IMR-90 (cell line): ENCODE results near the gene HSPG2.

ENCODE experiments used
- CEBPB ChIP-seq: IDR thresholded peaks from 2 replicates; pipeline ENCODE4 v1.6.1; 2012; ENCODE audit warnings: low read depth, low read length, improper control_type of control experiment
- CHD1 ChIP-seq: IDR thresholded peaks from 2 replicates; pipeline ENCODE4 v1.6.1; 2012; ENCODE audit warnings: low read depth, low read length, improper control_type of control experiment
- FOS ChIP-seq: fragments of 150-350 bp; IDR thresholded peaks from 2 replicates; pipeline ENCODE4 v1.6.1; 2016; ENCODE audit warnings: low read depth, low read length
- MAFK ChIP-seq: IDR thresholded peaks from 2 replicates; pipeline ENCODE4 v1.6.1; 2012; ENCODE audit warnings: low read depth, low read length, improper control_type of control experiment
- MAZ ChIP-seq: IDR thresholded peaks from 2 replicates; pipeline ENCODE4 v1.6.1; 2012; ENCODE audit warnings: low read depth, mild to moderate bottlenecking, low read length, improper control_type of control experiment, moderate library complexity, borderline replicate concordance
- MXI1 ChIP-seq: IDR thresholded peaks from 2 replicates; pipeline ENCODE4 v1.6.1; 2012; ENCODE audit warnings: low read depth, mild to moderate bottlenecking, low read length, moderate library complexity, borderline replicate concordance
- POLR2A ChIP-seq: IDR thresholded peaks from 2 replicates; pipeline ENCODE4 v1.6.1; 2012; ENCODE audit warnings: mild to moderate bottlenecking, low read depth, low read length
- RAD21 ChIP-seq: IDR thresholded peaks from 2 replicates; pipeline ENCODE4 v1.6.1; 2012; ENCODE audit warnings: low read length, improper control_type of control experiment
- RFX5 ChIP-seq: IDR thresholded peaks from 2 replicates; pipeline ENCODE4 v1.8.0; 2012; ENCODE audit warnings: low read depth, mild to moderate bottlenecking, low read length, moderate library complexity
- SMC3 ChIP-seq: fragments of 150-350 bp; IDR thresholded peaks from 2 replicates; pipeline ENCODE4 v1.6.1; 2016; ENCODE audit warnings: low read depth, mild to moderate bottlenecking, antibody characterized with exemption, low read length, moderate library complexity
- USF2 ChIP-seq: fragments of 150-350 bp; IDR thresholded peaks from 2 replicates; pipeline ENCODE4 v1.6.1; 2017; ENCODE audit warnings: mild to moderate bottlenecking, antibody characterized with exemption, low read length, low read depth
- TF ChIP-seq, protein P1 (sequence below): conservative IDR thresholded peaks from 2 replicates; pipeline ENCODE4 v1.5.1; 2012; ENCODE audit warnings: mild to moderate bottlenecking, low read depth, low read length, improper control_type of control experiment
- TF ChIP-seq, protein P2 (sequence below): fragments of 150-350 bp; IDR thresholded peaks from 2 replicates; pipeline ENCODE4 v1.6.1; 2016; ENCODE audit warnings: low read depth, mild to moderate bottlenecking, low read length, moderate library complexity, borderline replicate concordance

- no peak for TF ChIP-seq POLR2A
- TF ChIP-seq, protein P1, sequence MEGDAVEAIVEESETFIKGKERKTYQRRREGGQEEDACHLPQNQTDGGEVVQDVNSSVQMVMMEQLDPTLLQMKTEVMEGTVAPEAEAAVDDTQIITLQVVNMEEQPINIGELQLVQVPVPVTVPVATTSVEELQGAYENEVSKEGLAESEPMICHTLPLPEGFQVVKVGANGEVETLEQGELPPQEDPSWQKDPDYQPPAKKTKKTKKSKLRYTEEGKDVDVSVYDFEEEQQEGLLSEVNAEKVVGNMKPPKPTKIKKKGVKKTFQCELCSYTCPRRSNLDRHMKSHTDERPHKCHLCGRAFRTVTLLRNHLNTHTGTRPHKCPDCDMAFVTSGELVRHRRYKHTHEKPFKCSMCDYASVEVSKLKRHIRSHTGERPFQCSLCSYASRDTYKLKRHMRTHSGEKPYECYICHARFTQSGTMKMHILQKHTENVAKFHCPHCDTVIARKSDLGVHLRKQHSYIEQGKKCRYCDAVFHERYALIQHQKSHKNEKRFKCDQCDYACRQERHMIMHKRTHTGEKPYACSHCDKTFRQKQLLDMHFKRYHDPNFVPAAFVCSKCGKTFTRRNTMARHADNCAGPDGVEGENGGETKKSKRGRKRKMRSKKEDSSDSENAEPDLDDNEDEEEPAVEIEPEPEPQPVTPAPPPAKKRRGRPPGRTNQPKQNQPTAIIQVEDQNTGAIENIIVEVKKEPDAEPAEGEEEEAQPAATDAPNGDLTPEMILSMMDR, result no peak
- no peak for TF ChIP-seq CEBPB
- TF ChIP-seq, protein P2, sequence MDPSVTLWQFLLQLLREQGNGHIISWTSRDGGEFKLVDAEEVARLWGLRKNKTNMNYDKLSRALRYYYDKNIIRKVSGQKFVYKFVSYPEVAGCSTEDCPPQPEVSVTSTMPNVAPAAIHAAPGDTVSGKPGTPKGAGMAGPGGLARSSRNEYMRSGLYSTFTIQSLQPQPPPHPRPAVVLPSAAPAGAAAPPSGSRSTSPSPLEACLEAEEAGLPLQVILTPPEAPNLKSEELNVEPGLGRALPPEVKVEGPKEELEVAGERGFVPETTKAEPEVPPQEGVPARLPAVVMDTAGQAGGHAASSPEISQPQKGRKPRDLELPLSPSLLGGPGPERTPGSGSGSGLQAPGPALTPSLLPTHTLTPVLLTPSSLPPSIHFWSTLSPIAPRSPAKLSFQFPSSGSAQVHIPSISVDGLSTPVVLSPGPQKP, result no peak
- TF ChIP-seq MAZ, result no peak
- no peak for TF ChIP-seq FOS
- TF ChIP-seq USF2, result no peak
- TF ChIP-seq RAD21, result no peak
- no peak for TF ChIP-seq MXI1
- TF ChIP-seq RFX5, result no peak
- TF ChIP-seq SMC3, result no peak
- TF ChIP-seq CHD1, result no peak
- no peak for TF ChIP-seq MAFK
These were observed 71.5 kb downstream of the HSPG2 start for GRCh38 chr1:21865609-21865942.
